WTC11 (cell line): ENCODE measurements around the gene ADGB.

Source experiments
- CREB1 ChIP-seq: sonication (generic); formaldehyde crosslinking; IDR thresholded peaks from 2 replicates; pipeline ENCODE4 v1.8.0; 2023; ENCODE audit warnings: mild to moderate bottlenecking, missing genetic modification reagents
- FOXJ3 ChIP-seq: sonication (generic); formaldehyde crosslinking; IDR thresholded peaks from 2 replicates; pipeline ENCODE4 v1.9.0; 2021; ENCODE audit warnings: missing genetic modification reagents, mild to moderate bottlenecking, borderline replicate concordance
- GABPB1 ChIP-seq: sonication (generic); formaldehyde crosslinking; IDR thresholded peaks from 2 replicates; pipeline ENCODE4 v1.8.1; 2023; ENCODE audit warnings: mild to moderate bottlenecking, missing genetic modification reagents
- JUN ChIP-seq: sonication (generic); formaldehyde crosslinking; IDR thresholded peaks from 2 replicates; pipeline ENCODE4 v1.8.0; 2023; ENCODE audit warnings: mild to moderate bottlenecking, missing genetic modification reagents
- NR1H2 ChIP-seq: sonication (generic); formaldehyde crosslinking; IDR thresholded peaks from 2 replicates; pipeline ENCODE4 v1.9.0; 2021; ENCODE audit warnings: mild to moderate bottlenecking, moderate library complexity, missing genetic modification reagents
- RORB ChIP-seq: fragments of 250-450 bp; sonication (Bioruptor Pico); IDR thresholded peaks from 2 replicates; pipeline ENCODE4 v1.9.0; 2021; ENCODE audit warnings: mild to moderate bottlenecking
- SP1 ChIP-seq: sonication (generic); formaldehyde crosslinking; conservative IDR thresholded peaks from 2 replicates; pipeline ENCODE4 v1.8.1; 2022; ENCODE audit warnings: missing genetic modification reagents
- ZBTB21 ChIP-seq: sonication (generic); formaldehyde crosslinking; IDR thresholded peaks from 2 replicates; pipeline ENCODE4 v1.8.1; 2023; ENCODE audit warnings: mild to moderate bottlenecking, missing genetic modification reagents, borderline replicate concordance
- TF ChIP-seq, protein P1 (sequence below): fragments of 200-600 bp; IDR thresholded peaks from 2 replicates; pipeline ENCODE4 v1.8.0; 2022; ENCODE audit warnings: antibody characterized with exemption
- TF ChIP-seq, protein P2 (sequence below): sonication (generic); formaldehyde crosslinking; IDR thresholded peaks from 2 replicates; pipeline ENCODE4 v1.8.0; 2022; ENCODE audit warnings: mild to moderate bottlenecking, missing genetic modification reagents

DNA sequence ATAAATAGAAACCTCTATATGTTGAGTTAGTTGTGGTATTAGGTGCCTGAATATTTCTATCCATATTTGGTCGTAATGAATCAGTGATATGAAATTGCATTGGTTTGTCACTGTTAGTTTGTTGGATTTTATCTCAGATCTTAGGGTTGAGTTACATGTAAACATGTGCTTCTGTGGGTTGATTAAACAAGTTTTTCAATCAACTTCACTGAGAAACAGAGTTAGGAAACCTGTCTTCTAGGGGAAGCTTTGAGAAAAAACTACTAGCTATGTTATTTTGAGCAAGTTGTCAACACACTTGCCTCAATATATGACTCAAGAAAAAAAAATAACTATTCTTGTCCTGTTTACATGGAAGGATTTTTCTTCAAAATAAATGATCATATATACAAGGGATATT lies 14.8 kb upstream of the ADGB start:
- TF ChIP-seq, protein P1, sequence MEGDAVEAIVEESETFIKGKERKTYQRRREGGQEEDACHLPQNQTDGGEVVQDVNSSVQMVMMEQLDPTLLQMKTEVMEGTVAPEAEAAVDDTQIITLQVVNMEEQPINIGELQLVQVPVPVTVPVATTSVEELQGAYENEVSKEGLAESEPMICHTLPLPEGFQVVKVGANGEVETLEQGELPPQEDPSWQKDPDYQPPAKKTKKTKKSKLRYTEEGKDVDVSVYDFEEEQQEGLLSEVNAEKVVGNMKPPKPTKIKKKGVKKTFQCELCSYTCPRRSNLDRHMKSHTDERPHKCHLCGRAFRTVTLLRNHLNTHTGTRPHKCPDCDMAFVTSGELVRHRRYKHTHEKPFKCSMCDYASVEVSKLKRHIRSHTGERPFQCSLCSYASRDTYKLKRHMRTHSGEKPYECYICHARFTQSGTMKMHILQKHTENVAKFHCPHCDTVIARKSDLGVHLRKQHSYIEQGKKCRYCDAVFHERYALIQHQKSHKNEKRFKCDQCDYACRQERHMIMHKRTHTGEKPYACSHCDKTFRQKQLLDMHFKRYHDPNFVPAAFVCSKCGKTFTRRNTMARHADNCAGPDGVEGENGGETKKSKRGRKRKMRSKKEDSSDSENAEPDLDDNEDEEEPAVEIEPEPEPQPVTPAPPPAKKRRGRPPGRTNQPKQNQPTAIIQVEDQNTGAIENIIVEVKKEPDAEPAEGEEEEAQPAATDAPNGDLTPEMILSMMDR: no peak
- TF ChIP-seq CREB1: no peak
- TF ChIP-seq SP1: no peak
- no peak for TF ChIP-seq ZBTB21 (CRISPR knock-in tag)
- TF ChIP-seq NR1H2 (CRISPR knock-in tag): no peak
- TF ChIP-seq RORB (CRISPR knock-in tag): no peak
- TF ChIP-seq JUN (CRISPR knock-in tag): no peak
- TF ChIP-seq, protein P2, sequence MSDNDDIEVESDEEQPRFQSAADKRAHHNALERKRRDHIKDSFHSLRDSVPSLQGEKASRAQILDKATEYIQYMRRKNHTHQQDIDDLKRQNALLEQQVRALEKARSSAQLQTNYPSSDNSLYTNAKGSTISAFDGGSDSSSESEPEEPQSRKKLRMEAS: no peak
- TF ChIP-seq GABPB1 (CRISPR knock-in tag): no peak
- no peak for TF ChIP-seq FOXJ3
